AG09319 (cell line): ENCODE measurements around the gene MYO1D.

Experiments used
- DNase-seq: peaks from one replicate; pipeline ENCODE4 v3.0.0-alpha.2; 2010; ENCODE audit warnings: low read depth; ENCODE audit errors: extremely low read depth
- TF ChIP-seq, protein P1 (sequence below): IDR thresholded peaks from 2 replicates; pipeline ENCODE4 v1.5.1; 2011; ENCODE audit warnings: low read depth, mild to moderate bottlenecking, inconsistent platforms, low read length, moderate library complexity

Gene MYO1D

DNA sequence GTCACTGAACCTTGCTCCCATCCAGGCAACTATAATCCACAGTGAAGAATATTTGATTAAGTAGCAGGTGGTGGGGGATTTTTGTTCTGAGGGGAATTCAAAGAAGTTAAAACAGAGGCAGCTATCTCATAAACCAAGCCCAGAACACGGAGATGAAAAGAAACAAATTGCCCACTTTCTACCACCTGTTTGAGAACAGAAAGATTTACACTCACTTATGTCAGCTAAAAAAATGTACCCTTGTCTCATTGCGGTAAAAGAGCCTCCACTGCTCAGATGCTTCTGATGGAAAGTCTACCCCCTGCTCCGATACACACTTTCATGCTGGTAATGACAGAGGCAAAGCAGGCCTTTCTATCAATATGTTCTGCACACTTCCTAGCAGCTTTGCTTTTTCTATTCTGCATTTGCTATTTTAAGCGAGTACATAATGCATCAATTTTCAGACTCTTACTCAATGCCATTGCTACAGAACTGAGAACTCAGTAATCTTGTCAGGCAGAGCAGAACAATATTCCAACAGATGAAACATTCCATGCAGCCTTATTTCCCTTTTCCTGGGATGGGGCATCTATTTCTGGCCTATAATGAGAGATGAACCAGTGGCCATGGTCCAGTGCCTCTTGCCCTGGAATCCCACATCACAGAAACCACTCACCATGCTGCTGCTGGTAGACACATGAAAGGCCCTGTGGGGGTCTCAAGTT, 361.1 kb downstream of the MYO1D start:
- TF ChIP-seq, protein P1, sequence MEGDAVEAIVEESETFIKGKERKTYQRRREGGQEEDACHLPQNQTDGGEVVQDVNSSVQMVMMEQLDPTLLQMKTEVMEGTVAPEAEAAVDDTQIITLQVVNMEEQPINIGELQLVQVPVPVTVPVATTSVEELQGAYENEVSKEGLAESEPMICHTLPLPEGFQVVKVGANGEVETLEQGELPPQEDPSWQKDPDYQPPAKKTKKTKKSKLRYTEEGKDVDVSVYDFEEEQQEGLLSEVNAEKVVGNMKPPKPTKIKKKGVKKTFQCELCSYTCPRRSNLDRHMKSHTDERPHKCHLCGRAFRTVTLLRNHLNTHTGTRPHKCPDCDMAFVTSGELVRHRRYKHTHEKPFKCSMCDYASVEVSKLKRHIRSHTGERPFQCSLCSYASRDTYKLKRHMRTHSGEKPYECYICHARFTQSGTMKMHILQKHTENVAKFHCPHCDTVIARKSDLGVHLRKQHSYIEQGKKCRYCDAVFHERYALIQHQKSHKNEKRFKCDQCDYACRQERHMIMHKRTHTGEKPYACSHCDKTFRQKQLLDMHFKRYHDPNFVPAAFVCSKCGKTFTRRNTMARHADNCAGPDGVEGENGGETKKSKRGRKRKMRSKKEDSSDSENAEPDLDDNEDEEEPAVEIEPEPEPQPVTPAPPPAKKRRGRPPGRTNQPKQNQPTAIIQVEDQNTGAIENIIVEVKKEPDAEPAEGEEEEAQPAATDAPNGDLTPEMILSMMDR = no peak
- no peak for DNase-seq

DNA sequence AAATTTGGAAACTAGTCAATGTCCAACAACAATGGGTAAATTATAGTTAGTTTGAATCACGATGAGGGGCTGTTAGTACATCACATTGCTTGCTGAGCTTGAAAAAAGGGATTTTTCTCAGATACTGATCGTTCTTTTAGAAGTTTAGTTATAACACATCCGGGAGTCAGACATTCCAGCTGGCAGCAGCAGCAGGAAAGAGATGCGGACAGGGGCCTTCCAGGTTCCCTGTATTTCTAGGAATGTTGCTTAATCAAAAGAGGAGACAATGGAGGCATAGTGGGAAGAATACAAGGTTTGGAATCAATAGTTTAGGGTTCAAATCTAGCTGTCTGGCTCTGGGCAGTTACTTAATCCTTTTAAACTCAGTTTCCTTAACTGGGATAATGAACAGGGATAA, 362.3 kb downstream of the MYO1D start:
- TF ChIP-seq, protein P1 = no peak
- DNase-seq = no peak

DNA sequence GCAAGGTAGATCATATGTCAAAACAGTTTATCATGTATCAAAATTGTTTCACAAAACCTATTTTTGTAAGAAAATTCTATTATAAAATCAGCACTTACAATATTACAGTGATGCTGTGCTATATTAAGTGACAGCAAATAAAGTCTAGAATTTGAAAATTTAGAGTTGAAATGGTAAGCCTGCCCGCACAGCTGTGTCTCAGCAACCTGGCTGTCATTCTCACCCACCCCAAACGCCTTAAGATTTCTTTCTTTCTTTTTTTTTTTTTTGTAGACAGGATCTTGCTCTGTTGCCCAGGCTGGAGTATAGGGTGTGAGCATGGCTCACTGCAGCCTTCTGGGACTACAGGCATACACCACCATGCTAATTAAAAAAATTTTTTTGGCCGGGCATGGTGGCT, 363.3 kb downstream of the MYO1D start:
- DNase-seq = no peak
- TF ChIP-seq, protein P1 = no peak

DNA sequence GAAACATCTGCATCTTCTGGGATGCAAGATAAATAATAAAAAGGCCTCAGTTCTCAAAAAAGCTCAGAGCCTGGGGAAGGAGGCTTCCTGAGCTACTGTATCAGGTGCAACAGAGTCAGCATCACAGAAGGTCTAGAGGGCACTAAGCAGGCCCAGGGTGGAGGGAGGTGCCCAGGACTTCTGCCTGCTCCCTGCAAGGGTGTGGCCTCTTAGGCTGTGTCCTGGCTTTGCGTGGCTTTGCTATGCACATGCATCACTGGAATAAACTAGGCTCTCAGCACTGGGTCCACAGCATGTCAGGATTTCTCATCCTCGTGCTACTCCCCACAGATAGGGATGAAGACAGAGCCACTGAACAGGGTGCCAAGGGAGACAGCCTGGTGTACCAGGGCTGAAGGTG, 364.6 kb downstream of the MYO1D start:
- no peak for DNase-seq
- TF ChIP-seq, protein P1 = no peak

DNA sequence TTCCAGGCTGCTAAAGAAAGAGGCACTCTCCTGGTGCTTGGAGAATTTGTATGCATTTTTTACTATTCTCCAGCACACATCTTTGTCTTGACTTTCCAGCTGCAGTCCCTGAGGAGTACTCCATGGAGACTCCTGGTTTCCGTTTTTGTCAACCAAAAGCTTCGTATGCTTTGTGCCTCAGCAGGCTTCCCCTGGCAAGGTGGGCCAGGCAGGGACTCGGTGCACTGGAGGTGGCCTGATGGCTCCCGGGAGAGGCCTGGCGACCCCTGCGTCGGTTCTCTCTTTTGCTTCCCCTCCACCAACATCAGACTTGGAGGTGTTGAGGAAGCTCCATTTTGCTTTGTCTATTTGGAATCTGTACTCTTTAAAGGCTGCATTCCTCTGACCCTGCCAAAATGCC, 366.5 kb downstream of the MYO1D start:
- TF ChIP-seq, protein P1 = no peak

DNA sequence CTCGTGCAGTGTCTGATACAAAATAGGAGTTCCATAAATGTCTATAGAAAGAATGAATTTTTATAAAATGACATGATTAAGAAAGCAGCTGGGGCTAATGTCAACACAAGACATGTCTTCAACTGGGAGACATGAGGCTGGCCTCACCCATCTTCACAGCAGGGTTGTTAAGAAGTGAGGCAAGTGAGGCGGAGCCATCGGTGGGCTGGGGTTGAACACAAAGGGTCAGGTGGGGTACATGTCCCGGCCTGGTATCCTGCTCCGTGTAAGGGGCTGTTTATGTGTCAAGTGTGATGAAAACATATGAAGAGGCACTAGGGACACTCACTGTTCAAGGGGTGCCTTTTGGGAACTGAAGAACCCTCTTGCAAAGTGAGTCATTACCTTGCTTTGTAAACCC, 368.0 kb downstream of the MYO1D start:
- TF ChIP-seq, protein P1 = no peak
- DNase-seq = no peak

More for the DNA sequence above, 366.5 kb downstream of the MYO1D start:
- DNase-seq = no peak

DNA sequence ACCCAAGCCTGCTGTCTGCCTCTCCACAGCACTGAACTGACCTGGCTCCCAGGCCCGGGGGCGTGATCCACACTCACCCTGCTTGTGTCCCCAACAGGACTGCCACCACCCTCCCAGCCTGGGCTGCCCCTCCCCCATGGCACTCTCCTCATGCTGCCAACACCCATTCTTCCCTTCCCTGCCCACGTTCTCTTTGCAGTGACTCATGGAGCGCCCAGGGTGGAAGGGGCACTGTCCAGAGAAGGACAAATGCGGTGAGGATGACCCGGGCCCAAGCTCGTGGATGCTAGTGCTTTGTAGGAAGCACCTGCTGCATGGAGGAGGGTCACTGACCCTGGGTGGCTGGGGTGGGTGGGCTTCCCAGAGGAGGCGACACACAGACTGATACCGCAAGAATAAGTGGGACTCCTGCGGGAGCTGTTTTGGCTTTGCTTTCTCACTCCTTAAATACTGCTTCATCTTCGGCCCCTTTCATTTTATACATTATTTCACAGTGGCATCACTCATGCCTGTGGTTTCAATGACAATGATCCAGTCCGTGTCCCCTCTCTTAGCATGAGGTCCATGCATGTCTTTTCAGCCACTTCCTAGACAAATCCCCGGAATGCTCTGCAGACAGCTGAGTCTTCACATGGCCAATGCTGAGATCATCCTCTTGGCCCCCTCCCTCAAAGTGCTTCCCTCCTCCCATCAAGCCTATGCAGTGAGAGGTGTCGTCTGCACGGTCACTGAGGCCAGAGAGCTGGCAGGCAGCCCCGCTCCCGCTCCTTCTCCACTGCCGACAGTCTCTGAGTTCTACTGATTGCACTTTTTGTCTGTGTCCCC, 372.5 kb downstream of the MYO1D start:
- no peak for DNase-seq
- TF ChIP-seq, protein P1 = no peak
